CMK (cell line): ENCODE data around the gene RPS15A.

Experiments
- DNase-seq: peaks from one replicate; pipeline ENCODE4 v3.0.0-alpha.2; 2010; ENCODE audit warnings: low read depth

RPS15A gene

DNA sequence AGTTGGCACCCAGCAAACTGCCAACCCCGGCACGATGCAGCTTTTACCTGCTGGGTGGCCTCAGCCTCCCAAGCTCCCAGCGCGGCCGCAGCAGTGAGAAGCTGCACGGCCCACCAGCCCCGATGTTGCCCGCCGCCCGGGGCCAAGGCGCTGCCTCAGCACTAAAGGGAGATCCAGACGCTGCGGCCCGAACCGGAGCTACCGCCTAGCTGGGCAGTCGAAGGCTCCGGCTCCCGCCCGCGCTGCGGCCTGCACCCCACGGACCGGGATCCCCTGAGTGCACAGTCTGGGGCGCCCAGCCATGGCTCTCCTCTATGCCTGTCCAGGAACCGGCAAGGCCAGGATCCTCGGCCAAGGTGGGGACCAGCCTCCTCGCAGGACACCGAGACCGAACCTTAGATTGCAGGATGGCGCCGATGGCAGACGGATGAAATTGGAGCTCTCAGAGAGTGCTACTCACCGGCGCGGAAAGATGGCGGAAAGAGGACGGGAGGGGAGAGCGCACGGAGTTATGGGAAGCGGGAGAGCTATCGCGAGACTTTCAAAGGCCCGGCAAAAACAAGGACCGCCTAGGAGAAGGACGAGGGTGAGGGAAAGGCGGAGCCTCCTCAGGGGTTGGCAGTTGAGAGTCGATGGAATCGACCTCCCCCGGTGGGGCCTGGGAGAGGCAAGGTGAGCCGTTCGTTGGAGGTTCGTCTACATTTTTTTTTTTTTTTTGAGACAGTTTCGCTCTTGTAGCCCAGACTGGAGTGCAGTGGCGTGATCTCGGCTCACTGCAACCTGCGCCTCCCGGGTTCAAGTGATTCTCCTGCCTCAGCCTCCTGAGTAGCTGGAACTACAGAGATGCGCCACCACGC lies at the start of gene RPS15A:
TSS of gene RPS15A (minus strand) at position 485 of the 857 bp plus-strand sequence. CDS start 1,221 bp downstream, outside the sequence.
- DNase-seq, result peak; percentile 94

GRCh38 chr16:18839555-18839954 lies 49.4 kb upstream of the RPS15A start:
- DNase-seq, result no peak

- no peak for DNase-seq
These were observed 46.6 kb upstream of the RPS15A start for GRCh38 chr16:18836702-18837101.

- DNase-seq, result no peak
These were observed 44.7 kb upstream of the RPS15A start for GRCh38 chr16:18834864-18835263.

- no peak for DNase-seq
These were observed 43.8 kb upstream of the RPS15A start for GRCh38 chr16:18833707-18834505.

DNA sequence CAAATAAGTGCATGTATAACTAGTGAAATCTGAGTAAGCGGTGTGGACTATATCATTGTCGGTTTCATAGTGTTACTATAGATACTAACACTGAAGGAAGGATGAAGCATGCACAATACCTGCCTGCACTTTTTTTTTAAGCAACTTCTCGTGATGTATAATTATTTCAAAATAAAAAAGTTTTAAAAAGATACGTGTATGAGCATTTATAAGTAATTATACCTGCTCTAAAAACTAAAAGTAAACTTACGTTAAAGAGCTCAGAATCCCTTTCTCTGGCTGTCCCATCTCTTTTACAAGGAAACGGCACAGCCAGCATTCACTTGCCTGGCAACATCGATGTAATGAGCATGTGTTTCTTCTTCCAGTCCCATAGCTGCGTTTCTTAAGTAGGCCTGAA lies 42.5 kb upstream of the RPS15A start:
- DNase-seq, result no peak

DNA sequence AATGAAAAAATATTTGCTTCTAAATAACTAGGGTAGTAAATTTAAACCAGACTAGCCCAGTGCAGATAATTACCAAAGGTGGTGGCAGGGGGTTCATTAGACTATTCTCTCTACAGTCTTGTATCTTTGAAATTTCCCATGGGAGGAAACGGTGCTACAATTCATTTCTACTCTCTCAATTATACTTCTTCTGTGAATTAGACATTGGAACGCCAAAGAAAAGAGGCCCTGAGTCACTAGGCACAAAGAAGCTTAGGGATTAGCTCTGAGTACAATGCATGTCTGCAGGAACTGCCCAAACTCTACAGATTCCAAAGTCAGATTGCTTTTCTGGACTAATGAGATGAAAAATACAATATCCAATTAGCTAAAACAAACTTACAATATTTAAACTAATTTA lies 41.9 kb upstream of the RPS15A start:
- no peak for DNase-seq

- DNase-seq, result no peak
These were observed 39.1 kb upstream of the RPS15A start for GRCh38 chr16:18829251-18829650.

DNA sequence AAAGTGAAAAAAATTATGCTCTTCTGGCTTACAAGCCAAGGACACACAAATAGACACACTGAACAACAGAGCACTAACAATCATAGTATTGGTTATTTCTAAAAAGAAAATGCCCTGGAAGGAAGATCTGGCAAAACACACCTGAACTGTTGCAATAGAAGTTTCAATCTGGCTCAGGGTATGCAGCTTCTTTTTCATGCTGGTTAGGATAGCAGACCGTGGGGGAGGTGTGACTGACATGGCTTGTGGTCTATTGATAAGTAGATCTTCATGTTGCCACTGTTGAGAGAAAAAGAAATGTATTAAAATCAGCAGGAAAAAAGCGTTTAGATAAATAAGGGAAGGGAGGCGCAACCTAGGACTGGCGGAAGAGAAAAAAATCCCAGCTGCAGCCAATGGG lies 37.8 kb upstream of the RPS15A start:
- no peak for DNase-seq

GRCh38 chr16:18816286-18816685 lies 26.2 kb upstream of the RPS15A start:
- DNase-seq, result no peak

GRCh38 chr16:18811925-18812324 lies 21.8 kb upstream of the RPS15A start:
- DNase-seq, result no peak

DNA sequence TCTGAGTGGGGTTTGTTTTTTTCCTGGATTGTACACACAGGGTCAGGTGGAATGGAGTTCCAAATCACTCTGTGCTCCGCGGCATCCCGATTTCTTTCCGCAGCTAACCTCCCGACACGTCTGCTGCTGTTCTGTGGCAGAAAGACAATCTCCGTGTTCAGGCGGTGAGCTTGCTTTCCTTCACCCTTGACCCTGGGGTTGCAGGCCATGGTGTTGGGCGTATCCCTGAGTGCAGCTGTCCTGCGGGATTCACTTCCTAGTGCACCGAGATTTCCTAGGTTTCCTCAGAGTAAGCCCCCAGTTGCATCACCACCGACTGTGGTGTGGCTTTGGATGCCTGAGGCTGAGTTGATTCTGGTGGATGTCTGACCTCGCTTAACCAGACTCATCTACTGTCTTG lies 19.0 kb upstream of the RPS15A start:
- no peak for DNase-seq

GRCh38 chr16:18805257-18805773 lies 15.2 kb upstream of the RPS15A start:
- no peak for DNase-seq

- DNase-seq, result no peak
These were observed 14.4 kb upstream of the RPS15A start for GRCh38 chr16:18804540-18804939.

- DNase-seq, result no peak
These were observed 13.7 kb upstream of the RPS15A start for GRCh38 chr16:18803569-18804462.

DNA sequence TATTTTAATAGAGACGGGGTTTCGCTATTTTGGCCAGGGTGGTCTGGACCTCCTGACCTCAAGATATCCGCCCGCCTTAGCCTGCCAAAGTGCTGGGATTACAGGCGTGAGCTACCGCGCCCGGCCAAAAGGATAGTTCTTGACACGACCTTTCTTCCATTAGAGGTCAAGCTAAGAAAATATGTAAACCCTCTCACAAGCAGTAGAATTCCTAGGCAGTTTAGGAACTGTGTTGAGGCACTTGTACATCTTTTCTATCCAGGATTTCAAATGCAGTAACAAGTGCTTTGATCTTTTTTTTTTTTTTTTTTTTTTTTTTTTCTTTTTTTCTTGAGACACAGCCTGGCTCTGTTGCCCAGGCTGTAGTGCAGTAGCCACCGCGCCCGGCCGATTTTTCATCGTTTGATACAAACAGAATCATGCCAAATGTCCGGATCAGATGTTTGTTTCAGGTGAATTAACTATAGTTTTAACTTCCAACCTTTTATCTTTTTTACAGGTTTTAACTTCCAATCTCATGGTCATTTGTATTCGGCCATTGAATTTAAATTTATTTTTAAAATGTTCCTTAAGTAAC lies 12.7 kb upstream of the RPS15A start:
- DNase-seq, result no peak

GRCh38 chr16:18801145-18801972 lies 11.2 kb upstream of the RPS15A start, which contains the start of gene ARL6IP1:
Gene ARL6IP1 (minus strand): TSS chr16:18801549. CDS start chr16:18801466, 83 bp downstream.
- DNase-seq, result peak; percentile 99

DNA sequence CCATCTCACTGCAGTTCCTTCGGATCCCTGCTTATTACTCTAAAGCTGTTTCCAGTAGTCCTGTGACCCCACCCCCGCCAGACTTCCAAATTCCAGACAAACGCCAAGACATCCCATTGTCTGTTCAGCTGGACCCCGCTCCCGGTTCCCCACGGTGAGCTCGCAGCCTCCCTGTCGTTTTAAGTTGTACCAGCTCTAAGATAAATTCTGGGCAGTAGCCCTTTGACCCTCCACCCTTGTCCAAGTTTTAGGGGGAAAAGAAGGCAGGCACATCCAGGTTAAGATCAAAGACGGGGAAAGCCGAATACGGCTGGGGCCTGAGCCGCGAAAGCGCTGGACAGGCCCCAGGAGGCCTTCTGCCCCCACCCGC lies 10.6 kb upstream of the RPS15A start:
- no peak for DNase-seq

DNA sequence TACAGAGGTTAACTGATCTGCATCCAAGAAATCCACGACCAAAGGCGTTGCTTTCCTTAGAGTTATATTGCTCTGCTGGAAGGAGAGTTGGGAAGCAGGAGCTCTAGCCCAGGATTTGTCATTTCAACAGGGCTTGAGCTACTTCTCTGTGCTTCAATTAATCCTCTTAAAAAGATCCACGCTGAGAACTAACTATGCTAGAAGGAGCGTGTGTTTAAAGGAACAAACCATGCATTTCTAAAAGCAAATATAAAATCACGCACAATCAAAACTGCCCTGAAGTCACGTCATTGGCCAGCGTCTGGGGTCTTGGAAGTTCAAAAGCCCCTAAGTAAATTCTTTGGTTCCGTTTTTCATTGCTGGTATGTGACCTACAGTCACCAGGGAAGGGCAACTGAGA lies 10.2 kb upstream of the RPS15A start:
- no peak for DNase-seq

- DNase-seq, result no peak
These were observed 9.4 kb upstream of the RPS15A start for GRCh38 chr16:18799500-18799899.

- DNase-seq, result no peak
These were observed 7.6 kb upstream of the RPS15A start for GRCh38 chr16:18797746-18798145.
